Stimulated activated CD8-positive, alpha-beta memory T cell treated with anti-CD3 and anti-CD28 coated beads, Interleukin-7, amount 100 ng/mL, for 48 hours (primary cell): ENCODE data around the gene KCNAB2.
"Not testable (repeated sequence)": the region's sequence is repeated elsewhere in the genome, so short reads cannot be mapped to it uniquely, and the experiment has no call there.

Experiments
- DNase-seq, 2 donors: peaks; one replicate each; pipeline ENCODE4 v3.0.0-alpha.2; 2020; ENCODE audit warnings: low read depth in 1 of 2; ENCODE audit errors: extremely low read depth in 1 of 2

KCNAB2 gene

DNA sequence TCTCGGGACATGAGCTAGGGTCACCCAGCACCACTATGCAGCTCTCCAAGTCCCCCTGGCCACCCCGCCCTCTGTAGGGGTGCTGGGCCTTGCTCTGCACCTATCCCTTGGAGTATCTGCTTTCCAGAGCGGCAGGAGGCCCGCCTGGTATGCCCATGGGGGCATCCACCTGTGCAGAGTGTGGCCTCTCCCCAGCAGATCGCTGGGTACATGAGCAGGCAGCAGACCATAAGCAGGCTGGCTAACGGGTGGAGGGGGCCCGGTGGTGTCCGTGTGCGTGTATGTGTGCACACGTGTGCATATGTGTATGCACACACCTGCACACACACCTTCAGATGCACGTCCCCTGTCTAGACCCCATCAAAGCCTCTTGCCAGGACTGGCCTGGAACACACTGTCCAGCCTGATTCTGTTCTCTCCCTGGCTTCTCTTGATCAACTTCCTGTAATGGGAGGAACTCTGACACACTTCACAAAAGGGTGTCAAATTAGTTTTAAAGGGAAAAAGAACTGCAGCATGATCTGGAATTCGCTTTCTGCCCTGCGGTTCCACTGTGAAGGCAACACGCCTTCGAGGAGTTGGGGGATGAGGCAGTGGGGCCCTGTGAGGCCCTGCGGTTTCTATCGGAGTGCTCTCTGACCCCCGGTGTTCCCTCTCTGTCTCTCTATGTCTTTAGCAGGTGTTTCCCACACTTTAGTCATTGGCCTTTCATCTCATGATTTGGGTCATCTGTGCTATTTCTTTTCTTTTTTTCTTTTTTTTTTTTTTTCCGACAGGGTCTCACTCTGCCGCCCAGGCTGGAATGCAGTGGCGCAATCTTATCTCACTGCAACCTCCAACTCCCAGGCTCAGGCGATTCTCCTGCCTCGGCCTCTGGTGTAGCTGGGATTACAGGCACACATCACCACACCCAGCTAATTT lies 36.3 kb upstream of the KCNAB2 start:
- no peak for DNase-seq

DNA sequence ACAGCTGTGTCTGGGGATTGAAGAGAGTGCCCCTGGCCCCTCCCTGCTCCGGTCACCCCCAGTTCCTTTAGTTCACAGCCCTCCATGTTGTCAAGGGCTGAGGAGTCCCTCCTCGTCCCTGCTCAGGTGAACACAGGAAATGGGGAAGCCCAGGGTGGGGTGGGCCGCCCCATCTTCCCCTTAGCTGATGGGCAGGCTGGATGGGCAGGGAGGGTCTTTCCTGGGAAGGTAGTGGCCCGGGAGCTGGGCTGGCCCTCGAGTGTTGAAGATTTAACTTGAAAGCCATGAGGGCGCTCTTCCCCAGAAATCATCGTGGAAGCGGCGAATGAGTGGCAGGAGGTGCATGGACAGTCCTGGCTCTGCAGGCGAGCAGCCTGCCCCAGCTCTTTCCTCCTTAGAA lies 35.1 kb upstream of the KCNAB2 start:
- no peak for DNase-seq

DNA sequence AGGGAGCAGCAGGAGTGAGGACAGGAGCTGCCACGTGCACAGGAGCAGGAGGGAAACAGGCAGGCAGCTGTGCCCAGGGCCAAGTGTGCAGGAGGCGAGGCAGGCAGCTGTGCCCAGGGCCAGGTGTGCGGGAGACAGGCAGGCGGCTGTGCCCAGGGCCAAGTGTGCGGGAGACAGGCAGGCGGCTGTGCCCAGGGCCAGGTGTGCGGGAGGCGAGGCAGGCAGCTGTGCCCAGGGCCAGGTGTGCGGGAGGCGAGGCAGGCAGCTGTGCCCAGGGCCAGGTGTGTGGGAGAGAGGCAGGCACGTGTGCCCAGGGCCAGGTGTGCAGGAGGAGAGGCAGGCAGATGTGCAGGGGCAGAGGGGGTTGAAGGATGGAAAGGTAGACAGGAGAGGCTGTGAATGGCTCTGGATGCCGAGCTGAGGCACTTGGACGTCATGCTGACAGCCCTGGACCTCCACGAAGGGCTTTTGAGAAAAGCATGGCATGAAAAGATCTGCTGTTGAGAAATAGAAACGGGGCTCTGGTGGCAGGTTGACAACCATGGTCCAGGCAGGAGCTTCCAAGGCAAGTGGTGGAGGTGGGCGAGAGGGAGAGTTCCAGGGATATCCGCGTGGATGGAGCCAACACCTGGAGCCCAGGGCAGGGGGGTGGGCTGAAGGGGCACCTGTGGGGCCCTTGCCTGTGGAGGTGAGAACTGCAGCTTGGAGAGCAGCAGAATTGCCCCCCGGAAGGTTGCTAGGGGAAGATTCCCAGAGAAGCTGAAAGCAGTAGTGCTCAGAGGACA lies 34.3 kb upstream of the KCNAB2 start:
- DNase-seq: no peak

DNA sequence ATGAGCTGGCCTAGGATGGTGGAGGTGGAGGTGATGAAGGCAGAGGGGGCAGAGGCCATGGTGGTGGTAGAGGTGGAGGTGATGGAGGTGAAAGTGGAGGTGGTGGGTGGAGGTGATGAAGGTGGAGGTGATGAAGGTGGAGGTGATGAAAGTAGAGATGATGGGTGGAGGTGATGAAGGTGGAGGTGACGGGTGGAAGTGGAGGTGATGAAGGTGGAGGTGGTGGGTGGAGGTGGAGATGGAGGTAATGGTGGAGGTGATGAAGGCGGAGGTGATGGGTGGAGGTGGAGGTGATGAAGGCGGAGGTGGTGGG lies 33.8 kb upstream of the KCNAB2 start:
- DNase-seq: no peak

DNA sequence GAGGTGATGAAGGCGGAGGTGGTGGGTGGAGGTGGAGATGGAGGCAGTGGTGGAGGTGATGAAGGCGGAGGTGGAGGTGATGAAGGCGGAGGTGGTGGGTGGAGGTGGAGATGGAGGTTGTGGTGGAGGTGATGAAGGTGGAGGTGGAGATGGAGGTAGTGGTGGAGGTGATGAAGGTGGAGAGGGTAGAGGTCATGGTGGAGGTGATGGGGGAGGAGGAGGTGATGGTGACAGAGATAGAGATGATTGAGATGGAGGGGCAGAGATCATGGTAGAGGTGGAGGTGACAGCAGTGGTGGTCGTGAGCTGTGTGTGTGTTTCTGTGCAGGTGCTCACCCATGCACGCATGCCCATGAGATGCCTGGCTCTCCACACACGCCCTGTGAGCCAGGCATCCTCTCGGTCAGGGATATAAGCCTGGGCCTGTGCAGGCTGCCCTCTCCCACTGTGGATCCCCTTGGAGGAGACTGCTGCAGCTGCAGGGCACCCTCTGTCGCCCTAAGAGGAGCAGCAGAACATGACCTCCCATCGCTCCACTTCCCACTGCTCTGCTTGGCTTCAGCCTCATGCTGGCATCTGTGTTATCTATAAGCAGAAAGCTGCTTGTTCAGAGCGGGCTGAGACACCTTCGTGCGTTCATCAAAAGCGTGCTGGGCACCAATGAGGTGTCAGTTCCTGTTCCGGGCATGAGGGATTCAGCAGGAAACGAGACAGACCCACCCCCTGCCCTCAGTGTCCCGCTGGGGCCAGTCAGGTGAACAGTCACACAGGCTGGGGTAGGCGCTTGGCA lies 33.0 kb upstream of the KCNAB2 start:
- no peak for DNase-seq

DNA sequence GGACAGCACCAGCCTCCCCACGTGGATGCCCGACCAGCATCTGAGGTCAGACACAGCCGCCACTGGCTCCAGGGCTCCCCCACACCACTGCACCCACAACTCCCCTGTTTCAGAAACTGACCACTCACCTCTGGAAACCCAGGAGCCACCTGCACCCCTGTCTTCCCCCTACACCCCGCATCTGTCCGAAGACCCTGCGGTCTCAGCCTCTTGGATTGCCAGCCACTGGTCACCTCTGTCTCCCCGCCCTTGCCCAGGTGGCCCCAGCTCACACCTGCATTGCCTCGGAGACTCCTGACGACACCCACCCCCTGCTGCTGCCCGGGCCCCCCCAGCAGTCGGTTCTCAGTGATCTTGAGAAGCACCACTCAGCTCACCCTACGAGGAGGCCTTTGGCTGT lies 32.2 kb upstream of the KCNAB2 start:
- no peak for DNase-seq

DNA sequence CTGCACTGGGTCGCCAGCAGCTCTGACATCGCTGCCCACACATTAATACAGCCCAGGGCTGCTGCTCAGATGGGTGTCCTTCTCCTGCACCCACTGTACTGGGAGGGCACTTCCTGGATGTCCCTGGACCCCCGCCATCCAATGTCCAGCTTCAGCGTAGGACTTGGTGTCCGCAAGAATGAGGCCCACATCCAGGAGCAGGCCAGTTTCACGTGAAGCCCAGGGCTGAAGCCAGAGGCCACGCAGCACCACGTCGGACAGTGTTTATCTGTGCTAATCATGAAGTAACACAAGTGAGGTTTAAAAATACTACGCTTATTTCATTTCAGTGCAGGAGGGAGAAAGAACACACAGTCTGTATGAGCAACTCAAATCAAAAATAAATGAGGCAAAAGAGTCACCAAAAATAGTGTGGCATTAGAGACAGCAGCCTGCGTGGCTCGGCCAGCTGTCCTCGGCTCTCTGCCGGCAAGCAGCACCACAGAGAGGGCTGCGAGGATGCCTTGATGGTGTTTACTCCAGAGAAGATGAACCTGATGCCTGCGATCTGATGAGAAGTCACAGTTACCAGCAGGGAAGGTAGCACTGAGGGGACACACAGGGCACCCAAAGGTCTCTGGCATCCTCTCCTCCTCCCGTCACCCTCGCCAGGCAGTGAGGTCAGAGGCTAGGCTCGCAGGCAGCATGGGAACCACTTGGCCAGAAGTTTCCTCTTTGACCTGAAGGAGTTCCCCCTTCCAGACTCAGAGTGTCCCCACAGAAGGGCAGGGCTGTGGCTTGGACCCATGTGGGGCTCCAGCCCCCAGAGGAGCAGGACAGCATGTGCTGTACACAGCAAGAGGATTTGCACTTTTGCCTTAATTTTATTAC lies 31.3 kb upstream of the KCNAB2 start:
- no peak for DNase-seq

DNA sequence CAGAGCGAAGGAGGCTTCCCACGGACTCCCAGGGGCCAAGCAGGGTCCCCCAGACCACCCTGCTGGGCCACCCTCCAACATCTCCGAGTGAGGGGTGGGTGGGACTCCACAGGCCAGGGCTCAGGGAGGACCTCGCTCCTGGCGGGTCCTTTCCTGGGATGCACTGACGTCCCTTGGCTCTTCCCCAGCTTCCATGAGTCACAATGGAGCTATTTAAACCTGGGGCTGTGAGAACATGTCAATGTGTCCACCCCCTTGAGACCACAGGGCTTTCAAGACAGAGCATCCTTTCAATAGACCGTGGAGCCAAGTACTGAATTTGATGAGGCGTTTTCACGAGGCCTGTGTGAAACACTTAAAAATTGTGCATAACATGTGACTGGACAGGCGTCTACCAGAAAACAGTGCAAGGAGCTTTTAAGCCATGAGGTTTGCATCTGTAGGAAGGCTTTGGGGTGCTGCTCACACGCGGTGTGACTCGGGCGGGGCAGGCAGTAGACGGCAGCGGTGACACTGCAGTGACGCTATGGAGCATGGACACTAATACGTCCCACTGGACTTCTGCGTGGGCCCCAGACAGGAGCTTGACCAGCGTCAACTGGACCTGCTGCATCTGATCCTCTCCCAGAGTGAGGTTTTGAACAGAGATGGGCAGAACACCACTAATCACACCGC lies 29.4 kb upstream of the KCNAB2 start:
- DNase-seq: no peak

DNA sequence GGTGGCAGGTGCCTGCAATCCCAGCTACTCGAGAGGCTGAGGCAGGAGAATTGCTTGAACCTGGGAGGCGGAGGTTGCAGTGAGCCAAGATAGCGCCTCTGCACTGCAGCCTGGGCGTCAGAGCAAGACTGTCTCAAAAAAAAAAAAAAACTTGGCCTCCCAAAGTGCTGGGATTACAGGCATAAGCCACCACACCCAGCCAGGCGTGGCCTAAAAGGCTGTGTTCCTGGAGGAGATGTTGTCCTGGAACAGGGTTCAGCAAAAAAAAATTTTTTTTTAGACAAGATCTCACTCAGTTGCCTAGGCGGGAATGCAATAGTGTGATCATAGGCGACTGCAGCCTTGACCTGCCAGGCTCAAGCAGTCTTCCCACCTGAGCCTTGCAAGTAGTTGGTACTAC lies 28.0 kb upstream of the KCNAB2 start:
- not testable (repeated sequence) for DNase-seq

DNA sequence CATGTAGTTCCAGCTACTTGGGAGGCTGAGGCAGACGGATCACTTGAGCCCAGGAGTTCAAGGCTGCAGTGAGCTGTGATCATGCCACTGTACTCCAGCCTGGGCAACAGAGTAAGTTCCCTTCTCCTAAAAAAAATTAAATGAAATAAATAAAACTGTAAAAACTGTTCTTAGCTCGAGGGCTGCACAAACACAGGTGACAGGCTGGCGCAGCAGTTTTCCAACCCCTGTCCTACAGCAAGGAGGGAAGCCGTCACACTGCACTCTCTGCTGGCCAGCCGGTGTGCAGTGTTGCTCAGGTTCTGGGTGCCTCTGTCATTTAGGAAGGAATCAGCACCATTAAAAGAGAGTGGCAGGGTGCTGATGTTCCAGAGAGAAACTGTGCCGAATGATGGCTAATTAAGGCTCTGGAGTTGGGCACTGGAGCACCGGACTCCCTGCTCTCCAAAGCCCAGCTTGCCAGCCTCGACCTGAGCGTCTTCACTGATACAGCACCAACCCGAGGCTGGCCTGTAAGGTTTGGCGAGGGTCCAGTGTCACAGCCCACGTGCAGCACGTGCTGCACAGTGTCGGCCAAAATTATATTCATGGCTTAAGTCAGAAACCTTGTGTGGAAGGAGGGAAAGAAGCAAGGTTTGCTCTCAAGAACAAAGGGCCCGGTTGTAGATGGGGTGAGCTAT lies 26.4 kb upstream of the KCNAB2 start:
- no peak for DNase-seq

DNA sequence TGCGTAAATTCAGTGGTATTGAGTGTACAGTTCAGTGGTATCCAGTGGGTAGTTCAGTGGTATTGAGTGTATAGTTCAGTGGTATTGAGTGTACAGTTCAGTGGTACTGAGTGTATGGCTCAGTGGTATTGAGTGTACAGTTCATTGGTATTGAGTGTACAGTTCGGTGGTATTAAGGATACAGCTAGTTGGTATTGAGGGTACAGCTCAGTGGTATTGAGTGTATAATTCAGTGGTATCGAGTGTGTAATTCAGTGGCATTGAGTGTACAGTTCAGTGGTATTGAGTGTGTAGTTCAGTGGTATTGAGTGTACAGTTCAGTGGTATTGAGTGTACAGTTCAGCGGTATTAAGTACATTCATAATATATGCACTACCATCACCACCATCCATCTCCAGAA lies 23.5 kb upstream of the KCNAB2 start:
- DNase-seq: no peak

DNA sequence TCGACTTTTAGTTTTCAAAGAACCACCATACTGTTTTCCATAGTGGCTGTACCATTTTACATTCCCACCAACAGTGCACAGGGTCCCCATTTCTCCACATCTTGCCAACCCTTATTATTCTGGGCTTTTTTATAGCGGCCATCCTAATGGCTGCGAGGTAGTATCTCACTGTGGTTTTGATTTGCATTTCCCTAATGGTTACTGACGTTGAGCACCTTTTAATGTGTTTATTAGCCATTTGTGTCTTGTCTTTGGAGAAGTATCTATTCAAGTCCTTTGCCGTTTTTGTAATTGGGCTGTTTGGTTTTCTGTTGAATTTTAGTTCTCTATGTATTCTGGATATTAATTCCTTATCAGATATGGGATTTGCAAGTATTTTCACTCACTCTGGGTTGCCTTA lies 22.3 kb upstream of the KCNAB2 start:
- no peak for DNase-seq

DNA sequence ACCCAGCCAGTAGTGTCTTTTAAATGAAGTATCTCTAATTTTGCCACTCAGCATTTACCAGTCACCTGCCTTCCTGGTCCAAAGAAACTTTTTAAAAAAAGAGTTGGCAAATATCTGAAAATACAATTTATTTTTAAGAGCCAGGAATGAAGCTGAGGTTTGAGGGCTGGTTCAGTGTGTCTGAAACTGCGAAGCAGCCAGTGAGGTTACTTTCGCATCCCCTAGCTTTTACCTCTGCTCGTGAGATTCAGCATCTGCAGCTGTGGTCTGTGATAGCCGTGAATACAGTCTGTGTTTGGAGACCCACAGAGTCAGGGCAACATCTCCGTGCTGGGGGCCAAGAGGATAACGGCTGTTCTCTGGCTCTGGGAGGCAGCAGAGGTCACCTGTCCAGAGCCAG lies 21.3 kb upstream of the KCNAB2 start:
- no peak for DNase-seq

DNA sequence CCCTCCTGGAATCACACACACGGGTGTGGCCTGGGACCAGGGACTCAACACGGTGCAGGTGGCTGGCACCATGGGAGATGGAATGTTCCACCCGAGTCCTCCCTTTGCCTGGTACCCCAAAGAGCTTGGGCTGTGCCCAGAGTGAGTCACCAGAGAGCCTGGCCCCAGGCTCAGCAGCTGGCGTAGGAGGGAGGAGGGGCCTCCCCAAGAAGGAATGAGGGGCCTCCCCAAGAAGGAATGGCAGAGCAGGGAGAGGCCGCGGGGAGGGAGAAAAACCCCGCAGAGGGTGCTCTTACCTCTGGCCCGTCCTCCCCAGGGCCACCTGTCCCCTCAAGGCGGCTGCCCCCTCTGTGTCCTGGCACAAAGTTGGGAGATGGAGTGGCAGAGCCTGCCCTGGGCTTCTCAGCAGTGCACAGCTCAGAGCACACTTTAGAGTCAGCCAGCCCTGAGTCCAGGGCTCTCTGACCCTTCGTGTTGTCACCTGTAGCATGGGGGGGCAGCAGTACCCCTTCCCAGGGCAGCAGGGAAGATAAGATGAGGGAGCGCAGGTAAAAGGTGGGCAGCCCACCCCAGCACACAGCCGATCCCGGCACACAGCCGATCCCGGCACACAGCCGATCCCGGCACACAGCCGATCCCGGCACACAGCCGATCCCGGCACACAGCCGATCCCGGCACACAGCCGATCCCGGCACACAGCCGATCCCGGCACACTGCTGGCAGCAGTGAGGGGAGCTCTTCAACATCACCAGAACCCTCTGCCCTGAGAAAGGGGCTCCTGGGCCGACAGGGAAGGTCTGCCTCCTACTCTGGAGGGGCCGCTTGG lies 20.2 kb upstream of the KCNAB2 start:
- DNase-seq: no peak

DNA sequence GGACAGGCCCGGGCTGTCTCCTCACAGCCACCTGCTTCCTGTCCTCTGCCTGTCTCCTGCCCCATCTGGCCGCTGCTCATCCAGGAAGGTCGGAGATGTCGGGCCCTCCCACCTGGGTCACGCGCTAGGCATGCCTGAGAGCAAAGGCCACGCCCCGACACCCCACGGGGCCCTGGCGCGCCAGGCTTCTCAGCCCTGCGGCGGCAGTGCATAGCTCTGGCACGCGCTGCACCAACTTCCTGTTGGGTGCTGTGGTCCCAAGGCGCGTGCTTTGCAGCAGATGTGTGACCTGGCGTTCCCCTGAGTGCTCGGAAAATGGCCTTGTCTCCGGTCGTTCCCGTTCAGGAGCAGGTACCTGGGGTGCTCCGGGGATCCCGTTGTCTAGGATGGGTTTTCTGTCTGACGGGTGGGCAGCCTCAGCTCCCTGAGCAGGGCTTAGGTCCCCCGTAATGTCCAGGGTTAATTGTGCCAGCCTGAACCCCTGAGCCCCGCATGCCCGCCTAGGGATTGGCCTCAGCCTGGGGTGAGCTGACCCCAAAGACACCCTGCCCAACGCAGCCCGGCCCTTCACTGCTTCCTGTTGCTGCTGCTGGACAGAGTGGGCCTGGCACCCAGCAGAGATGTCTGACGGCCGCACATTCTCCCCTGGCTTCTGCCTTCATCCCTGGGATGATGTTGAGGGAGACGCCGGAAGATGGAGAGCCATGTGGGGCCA lies 19.4 kb upstream of the KCNAB2 start:
- peak; percentile 88 to 94 for DNase-seq

DNA sequence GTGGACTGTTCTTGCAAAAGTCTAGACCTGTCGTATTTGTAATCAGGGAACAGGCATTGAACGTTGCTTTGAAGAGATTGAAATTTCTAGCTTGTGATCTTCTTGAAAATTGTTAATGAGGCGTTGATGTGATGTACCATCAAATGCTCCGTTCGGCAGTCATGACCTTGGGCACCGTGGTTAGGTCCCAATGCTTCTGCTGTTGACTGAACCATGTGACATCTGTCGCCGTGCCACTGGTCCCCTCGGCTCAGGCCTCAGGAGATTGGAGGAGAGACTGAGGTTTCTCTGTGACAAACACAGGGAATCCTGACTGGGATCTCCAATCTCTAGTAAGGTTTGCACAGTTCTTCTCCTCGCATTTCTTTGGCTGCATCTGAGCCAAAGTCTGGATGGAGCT lies 18.1 kb upstream of the KCNAB2 start:
- DNase-seq: peak in 1 of 2 donors; percentile 10

DNA sequence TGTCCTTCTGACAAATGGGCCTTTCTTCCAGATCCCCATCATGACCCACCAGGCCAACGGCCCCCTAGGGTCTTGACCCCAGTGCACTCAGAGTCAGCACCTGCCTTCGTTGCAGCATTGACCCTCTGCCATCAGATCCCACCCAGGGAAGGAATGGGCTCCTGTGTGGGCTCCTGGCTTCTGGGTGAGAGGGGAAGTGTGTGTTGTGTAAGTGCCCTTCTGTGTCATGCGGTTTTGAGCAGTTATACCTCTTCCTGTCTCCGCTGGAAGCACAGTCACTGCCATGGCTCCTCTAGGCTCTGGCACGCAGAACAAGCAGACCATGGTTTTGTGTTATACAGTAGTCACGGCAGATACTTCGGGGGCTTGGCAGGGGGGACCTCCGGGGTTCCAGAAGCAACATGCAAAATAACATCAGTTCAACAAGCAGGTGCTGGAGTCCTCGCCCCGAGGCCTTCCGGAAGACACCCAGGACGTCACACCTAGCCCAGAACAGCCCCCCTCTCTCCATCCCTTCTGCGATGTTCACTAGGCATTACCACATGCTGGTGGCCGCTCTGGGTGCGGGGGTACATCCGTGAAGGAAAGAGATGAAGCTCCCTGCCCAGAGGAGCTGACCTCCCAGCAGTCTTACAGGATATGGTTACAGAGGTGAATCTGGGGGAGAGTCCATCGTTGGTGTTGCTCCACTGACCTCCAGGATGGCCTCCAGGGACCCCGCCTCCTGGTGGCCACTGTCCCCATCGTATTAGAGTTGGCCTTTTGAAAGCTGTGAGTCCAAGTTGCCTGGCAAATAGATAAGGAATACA lies 17.4 kb upstream of the KCNAB2 start:
- peak; percentile 30 to 61 for DNase-seq
